SH-SY5Y (cell line): ENCODE results near the gene KCNF1.

ENCODE experiments used
- GATA2 ChIP-seq: IDR thresholded peaks from 2 replicates; pipeline ENCODE4 v1.6.1; 2011; ENCODE audit warnings: mild to moderate bottlenecking, low read depth, low read length
- GATA3 ChIP-seq: IDR thresholded peaks from 2 replicates; pipeline ENCODE4 v1.6.1; 2011; ENCODE audit warnings: low read depth, mild to moderate bottlenecking, low read length, moderate library complexity

- TF ChIP-seq GATA3, result no peak
- no peak for TF ChIP-seq GATA2
Observed at GRCh38 chr2:10883801-10884478, 27.8 kb upstream of the KCNF1 start.
